ENCODE data around the gene CNOT6.
"Not testable (repeated sequence)": the region's sequence is repeated elsewhere in the genome, so short reads cannot be mapped to it uniquely, and the experiment has no call there.

Gene CNOT6

DNA sequence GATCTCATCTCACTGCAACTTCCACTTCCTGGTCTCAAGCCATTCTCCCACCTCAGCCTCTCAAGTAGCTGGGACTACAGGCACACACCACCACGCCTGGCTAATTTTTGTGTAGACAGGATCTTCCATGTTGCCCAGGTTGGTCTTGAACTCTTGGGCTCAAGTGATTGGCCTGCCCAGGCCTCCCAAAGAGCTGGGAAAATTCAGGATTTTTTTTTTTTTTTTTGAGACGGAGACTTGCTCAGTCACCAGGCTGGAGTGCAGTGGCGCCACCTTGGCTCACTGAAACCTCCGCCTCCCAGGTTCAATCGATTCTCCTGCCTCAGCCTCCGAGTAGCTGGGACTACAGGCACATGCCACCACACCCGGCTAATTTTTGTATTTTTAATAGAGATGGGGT, 21.8 kb downstream of the CNOT6 start:
- DNase-seq (ENCODE audit: low read depth in 1 of 2, low spot score in 1 of 2): not testable (repeated sequence)

- no peak for DNase-seq (ENCODE audit: low read depth in 1 of 2, low spot score in 1 of 2)
Observed at GRCh38 chr5:180516440-180516839, 22.3 kb downstream of the CNOT6 start.

- DNase-seq (ENCODE audit: low read depth in 1 of 2, low spot score in 1 of 2): no peak
Observed at GRCh38 chr5:180519098-180519497, 24.9 kb downstream of the CNOT6 start.

- no peak for DNase-seq (ENCODE audit: low read depth in 1 of 2, low spot score in 1 of 2)
Observed at GRCh38 chr5:180521101-180521500, 26.9 kb downstream of the CNOT6 start.

DNA sequence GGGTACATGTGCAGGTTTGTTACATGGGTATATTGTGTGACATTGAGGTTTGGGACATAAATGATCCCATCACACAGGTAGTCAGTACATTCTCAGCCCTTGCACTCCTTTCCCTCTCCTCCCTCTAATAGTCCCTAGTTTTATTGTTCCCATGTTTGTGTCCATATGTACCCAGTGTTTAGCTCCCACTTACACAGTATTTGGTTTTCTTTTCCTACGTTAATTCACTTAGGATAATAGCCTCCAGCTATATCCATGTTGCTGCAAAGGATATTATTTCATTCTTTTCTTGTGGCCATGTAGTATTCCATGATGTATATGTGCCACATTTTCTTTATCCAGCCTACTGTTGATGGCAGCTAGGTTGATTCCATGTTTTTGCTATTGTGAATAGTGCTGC, 27.4 kb downstream of the CNOT6 start:
- DNase-seq (ENCODE audit: low read depth in 1 of 2, low spot score in 1 of 2): no peak

GRCh38 chr5:180522330-180522729, 28.2 kb downstream of the CNOT6 start:
- DNase-seq (ENCODE audit: low read depth in 1 of 2, low spot score in 1 of 2): no peak

- no peak for DNase-seq (ENCODE audit: low read depth in 1 of 2, low spot score in 1 of 2)
Observed at GRCh38 chr5:180523629-180524466, 29.7 kb downstream of the CNOT6 start.

- DNase-seq (ENCODE audit: low read depth in 1 of 2, low spot score in 1 of 2): no peak
Observed at GRCh38 chr5:180525399-180525798, 31.2 kb downstream of the CNOT6 start.

DNA sequence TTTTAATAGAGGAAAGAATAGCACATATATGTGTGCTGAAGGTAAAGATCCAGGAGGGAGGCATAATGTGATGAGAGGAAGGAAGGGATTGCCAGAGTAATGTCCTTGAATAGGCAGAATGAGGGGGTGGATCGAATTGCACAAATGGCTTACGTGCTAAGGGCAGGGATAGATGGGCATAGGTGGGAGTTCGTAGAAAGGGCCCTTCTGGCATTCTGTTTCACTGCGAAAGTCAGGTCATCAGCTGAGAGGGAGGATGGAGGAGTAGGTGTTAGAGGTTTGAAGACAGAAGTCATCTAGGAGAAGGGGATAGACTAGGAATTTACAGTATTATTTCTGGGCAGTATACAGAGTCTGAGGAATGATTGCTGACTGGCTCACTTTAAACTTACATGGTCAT, 32.1 kb downstream of the CNOT6 start:
- DNase-seq (ENCODE audit: low read depth in 1 of 2, low spot score in 1 of 2): no peak

- no peak for DNase-seq (ENCODE audit: low read depth in 1 of 2, low spot score in 1 of 2)
Observed at GRCh38 chr5:180527659-180528058, 33.5 kb downstream of the CNOT6 start.

GRCh38 chr5:180531036-180531585, 36.9 kb downstream of the CNOT6 start:
- not testable (repeated sequence) for DNase-seq (ENCODE audit: low read depth in 1 of 2, low spot score in 1 of 2)

DNA sequence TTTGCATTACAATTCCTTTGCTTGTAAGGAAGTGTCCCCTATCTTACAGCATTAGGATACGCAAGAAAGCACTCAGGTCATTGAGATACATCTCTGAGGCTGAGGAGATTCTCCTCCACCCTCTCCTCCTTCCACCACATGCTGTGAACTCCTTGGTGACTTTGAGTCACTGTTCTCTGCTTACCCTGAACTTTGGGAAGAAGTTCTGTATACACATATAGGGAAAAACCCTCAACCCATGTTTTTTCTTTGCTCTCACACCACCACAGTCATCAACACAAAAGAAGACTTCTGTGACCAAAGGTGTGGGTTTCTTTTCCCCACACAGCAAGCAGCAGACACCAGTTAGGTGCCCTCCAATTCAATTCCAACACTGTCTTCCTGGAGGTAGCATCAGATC, 38.1 kb downstream of the CNOT6 start:
- DNase-seq (ENCODE audit: low read depth in 1 of 2, low spot score in 1 of 2): no peak

- no peak for DNase-seq (ENCODE audit: low read depth in 1 of 2, low spot score in 1 of 2)
Observed at GRCh38 chr5:180533845-180534244, 39.7 kb downstream of the CNOT6 start.

GRCh38 chr5:180535573-180535972, 41.4 kb downstream of the CNOT6 start:
- DNase-seq (ENCODE audit: low read depth in 1 of 2, low spot score in 1 of 2): no peak

GRCh38 chr5:180540050-180540694, 46.0 kb downstream of the CNOT6 start:
- no peak for DNase-seq (ENCODE audit: low read depth in 1 of 2, low spot score in 1 of 2)

DNA sequence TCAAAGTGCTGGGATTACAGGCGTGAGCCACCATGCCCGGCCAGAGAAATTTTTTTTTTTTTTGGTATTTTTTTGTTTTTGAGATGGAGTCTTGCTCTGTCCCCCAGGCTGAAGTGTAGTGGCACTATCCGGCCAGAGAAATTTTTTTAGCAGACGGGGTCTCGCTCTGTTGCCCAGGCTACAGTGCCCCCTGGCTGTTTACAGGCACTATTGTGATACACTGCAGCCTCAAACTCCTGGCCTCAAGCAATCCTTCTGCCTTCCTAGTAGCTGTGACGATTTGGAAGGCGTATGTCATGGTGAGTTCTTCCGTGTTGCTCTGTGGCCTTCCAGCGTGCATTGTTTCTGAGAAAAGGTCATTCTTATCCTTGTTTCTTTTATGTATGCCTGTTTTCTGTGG, 47.5 kb downstream of the CNOT6 start:
- DNase-seq (ENCODE audit: low read depth in 1 of 2, low spot score in 1 of 2): no peak

DNA sequence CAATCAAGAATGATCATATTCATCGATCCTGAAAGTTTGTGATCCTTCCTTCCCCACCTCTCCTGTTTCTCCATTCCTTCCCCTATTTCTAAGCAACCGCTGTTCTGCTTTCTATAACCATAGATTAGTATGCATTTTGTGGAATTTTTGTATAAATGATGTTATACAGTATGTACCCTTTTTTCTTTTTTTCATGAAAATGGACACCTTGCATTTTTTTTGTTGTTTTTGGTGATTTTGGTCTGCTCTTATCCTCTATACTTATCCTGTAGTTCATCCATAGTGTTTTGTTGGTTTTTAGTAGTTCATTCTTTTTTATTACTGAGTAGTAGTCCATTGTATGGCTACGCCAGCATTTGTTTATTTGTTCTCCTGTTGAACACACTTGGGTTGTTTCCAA, 51.1 kb downstream of the CNOT6 start:
- no peak for DNase-seq (ENCODE audit: low read depth in 1 of 2, low spot score in 1 of 2)

DNA sequence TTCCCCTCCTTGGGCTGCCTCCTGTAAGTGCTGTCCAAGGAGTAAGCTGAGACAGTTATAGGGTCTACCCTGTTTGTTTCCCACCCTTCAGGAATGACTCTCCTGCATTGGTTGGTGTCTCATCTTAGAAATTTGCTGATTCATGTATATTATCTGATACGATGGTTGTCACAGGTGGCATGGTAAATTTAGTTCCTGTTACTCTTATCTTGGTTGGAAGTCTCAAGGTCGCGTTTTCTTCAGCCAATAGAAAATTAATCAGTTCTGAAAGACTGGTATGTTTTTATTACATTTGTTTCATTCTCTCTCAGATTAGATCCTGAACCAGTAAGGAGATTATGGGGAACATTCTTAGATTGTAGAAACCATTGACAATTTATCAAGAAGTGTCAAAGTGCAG, 54.4 kb downstream of the CNOT6 start:
- DNase-seq (ENCODE audit: low read depth in 1 of 2, low spot score in 1 of 2): no peak

GRCh38 chr5:180553530-180553929, 59.4 kb downstream of the CNOT6 start:
- no peak for DNase-seq (ENCODE audit: low read depth in 1 of 2, low spot score in 1 of 2)

- DNase-seq (ENCODE audit: low read depth in 1 of 2, low spot score in 1 of 2): no peak
Observed at GRCh38 chr5:180555168-180555921, 61.2 kb downstream of the CNOT6 start.

GRCh38 chr5:180557217-180557809, 63.1 kb downstream of the CNOT6 start:
- no peak for DNase-seq (ENCODE audit: low read depth in 1 of 2, low spot score in 1 of 2)

All from stimulated activated CD4-positive, alpha-beta T cell treated with anti-CD3 and anti-CD28 coated beads, Interleukin-15, amount 100 ng/mL, for 1 hour (primary cell).